GM15510 (cell line): ENCODE data around the gene RASSF4.

Experiments
- POLR2A ChIP-seq: IDR thresholded peaks from 3 replicates; pipeline ENCODE4 v1.6.1; 2011; ENCODE audit warnings: borderline replicate concordance; ENCODE audit not compliant: insufficient read length; ENCODE audit errors: extremely low read depth

The RASSF4 gene

GRCh38 chr10:44959247-44960087, at the start of gene RASSF4:
Gene RASSF4, plus strand, starts transcription at chr10:44959802. Its CDS starts 10,401 bp downstream, at chr10:44970203.
- peak; percentile 94 for TF ChIP-seq POLR2A

GRCh38 chr10:44909910-44910309, 49.7 kb upstream of the RASSF4 start:
- no peak for TF ChIP-seq POLR2A

- TF ChIP-seq POLR2A: no peak
These were observed 49.0 kb upstream of the RASSF4 start for GRCh38 chr10:44910602-44911001.

GRCh38 chr10:44911081-44911540, 48.5 kb upstream of the RASSF4 start, which contains the start of gene TMEM72:
Gene TMEM72, plus strand, starts transcription at chr10:44911337. Its CDS starts 176 bp downstream, at chr10:44911513.
- TF ChIP-seq POLR2A: no peak

- TF ChIP-seq POLR2A: no peak
These were observed 47.7 kb upstream of the RASSF4 start for GRCh38 chr10:44911951-44912350.

- no peak for TF ChIP-seq POLR2A
These were observed 46.1 kb upstream of the RASSF4 start for GRCh38 chr10:44913350-44914081.

- no peak for TF ChIP-seq POLR2A
These were observed 44.7 kb upstream of the RASSF4 start for GRCh38 chr10:44914891-44915290.

GRCh38 chr10:44916429-44916828, 43.2 kb upstream of the RASSF4 start:
- TF ChIP-seq POLR2A: no peak

- no peak for TF ChIP-seq POLR2A
These were observed 41.8 kb upstream of the RASSF4 start for GRCh38 chr10:44917848-44918247.

- TF ChIP-seq POLR2A: no peak
These were observed 39.4 kb upstream of the RASSF4 start for GRCh38 chr10:44920252-44920651.

GRCh38 chr10:44921061-44921460, 38.5 kb upstream of the RASSF4 start:
- TF ChIP-seq POLR2A: no peak

GRCh38 chr10:44921506-44921905, 38.1 kb upstream of the RASSF4 start:
- no peak for TF ChIP-seq POLR2A

GRCh38 chr10:44922021-44922420, 37.6 kb upstream of the RASSF4 start:
- no peak for TF ChIP-seq POLR2A

GRCh38 chr10:44922796-44923545, 36.6 kb upstream of the RASSF4 start:
- no peak for TF ChIP-seq POLR2A

GRCh38 chr10:44923611-44924010, 36.0 kb upstream of the RASSF4 start:
- TF ChIP-seq POLR2A: no peak
